Glutamatergic neuron (in vitro differentiated cells): ENCODE data around the gene CYP27A1. TPM values are rescaled to one million over a fixed set of nuclear protein-coding genes. Genes with fewer than 3 reads are reported as not detected.
"Not testable (repeated sequence)": the region's sequence is repeated elsewhere in the genome, so short reads cannot be mapped to it uniquely, and the experiment has no call there.

Source experiments
- DNase-seq: peaks from one replicate; pipeline ENCODE4 v3.0.0; 2022
- H3K27ac Mint-ChIP-seq: one replicate; pipeline ENCODE4 v1.8.0; 2020; ENCODE audit warnings: mild to moderate bottlenecking, mixed read lengths, inconsistent platforms; ENCODE audit not compliant: unreplicated experiment
- H3K27me3 Mint-ChIP-seq: one replicate; pipeline ENCODE4 v1.8.0; 2020; ENCODE audit warnings: mild to moderate bottlenecking, moderate library complexity, mixed read lengths, inconsistent platforms; ENCODE audit not compliant: unreplicated experiment
- H3K36me3 Mint-ChIP-seq: one replicate; pipeline ENCODE4 v1.8.0; 2020; ENCODE audit warnings: mild to moderate bottlenecking, mixed read lengths, inconsistent platforms; ENCODE audit not compliant: unreplicated experiment
- H3K4me1 Mint-ChIP-seq: one replicate; pipeline ENCODE4 v1.8.0; 2020; ENCODE audit warnings: mild to moderate bottlenecking, low read depth, mixed read lengths, inconsistent platforms; ENCODE audit not compliant: unreplicated experiment
- H3K4me3 Mint-ChIP-seq: one replicate; pipeline ENCODE4 v1.8.0; 2020; ENCODE audit warnings: mild to moderate bottlenecking, mixed read lengths, inconsistent platforms; ENCODE audit not compliant: unreplicated experiment
- H3K9me3 Mint-ChIP-seq: one replicate; pipeline ENCODE4 v1.8.0; 2020; ENCODE audit warnings: mild to moderate bottlenecking, moderate library complexity, mixed read lengths, inconsistent platforms; ENCODE audit not compliant: unreplicated experiment
- CTCF ChIP-seq: fragments of 200-600 bp; sonication (generic); IDR thresholded peaks from one replicate; pipeline ENCODE4 v1.5.0; 2021; ENCODE audit not compliant: partially characterized antibody, unreplicated experiment
- total RNA-seq: library from RNA; stranded (reverse); fragmentation: NEBNext Ultra II Directional; extraction: Animal tissue kit (Norgen Biotek cat#: 25700); gene quantifications from one replicate; pipeline ENCODE4 v1.2.1, GENCODE V29; 2021; ENCODE audit not compliant: unreplicated experiment

The CYP27A1 gene
- total RNA-seq, 1 donor from 2014 or later, result 0.98 TPM

- Mint-ChIP-seq H3K9me3 (no peaks in the 10 kb centered on the region), H3K4me3 (no peak overlapping the region), H3K36me3 (no peaks in the 10 kb centered on the region), H3K27ac (no peak overlapping the region), H3K4me1 (no peaks in the 10 kb centered on the region), H3K27me3 (peaks cover 2% of the 10 kb centered on the region)
- no peak for TF ChIP-seq CTCF
- DNase-seq, result no peak
Observed at GRCh38 chr2:218755198-218755566, 26.8 kb upstream of the CYP27A1 start.

GRCh38 chr2:218755567-218756404 is 26.2 kb upstream of the CYP27A1 start:
- TF ChIP-seq CTCF, result no peak
- DNase-seq, result no peak
- no peaks in the 10 kb centered on the region for H3K4me1 Mint-ChIP-seq
- H3K27ac Mint-ChIP-seq, result no peak overlapping the region
- no peaks in the 10 kb centered on the region for H3K9me3 Mint-ChIP-seq
- H3K27me3 Mint-ChIP-seq, result peaks cover 2% of the 10 kb centered on the region
- H3K36me3 Mint-ChIP-seq, result no peaks in the 10 kb centered on the region
- no peak overlapping the region for H3K4me3 Mint-ChIP-seq

GRCh38 chr2:218756599-218757377 is 25.2 kb upstream of the CYP27A1 start:
- no peaks in the 10 kb centered on the region for H3K4me1 Mint-ChIP-seq
- H3K27ac Mint-ChIP-seq, result no peak overlapping the region
- no peak for DNase-seq
- TF ChIP-seq CTCF, result no peak
- H3K9me3 Mint-ChIP-seq, result no peaks in the 10 kb centered on the region
- H3K4me3 Mint-ChIP-seq, result no peak overlapping the region
- H3K27me3 Mint-ChIP-seq, result peaks cover 2% of the 10 kb centered on the region
- H3K36me3 Mint-ChIP-seq, result no peaks in the 10 kb centered on the region

GRCh38 chr2:218761795-218762194 is 20.2 kb upstream of the CYP27A1 start:
- no peak for TF ChIP-seq CTCF
- no peaks in the 10 kb centered on the region for H3K9me3 Mint-ChIP-seq
- H3K36me3 Mint-ChIP-seq, result no peaks in the 10 kb centered on the region
- DNase-seq, result no peak
- no peak overlapping the region for H3K27ac Mint-ChIP-seq
- no peak overlapping the region for H3K4me3 Mint-ChIP-seq
- H3K27me3 Mint-ChIP-seq, result no peaks in the 10 kb centered on the region
- H3K4me1 Mint-ChIP-seq, result no peaks in the 10 kb centered on the region

- not testable (repeated sequence) for H3K27me3 Mint-ChIP-seq, H3K9me3 Mint-ChIP-seq, H3K27ac Mint-ChIP-seq, DNase-seq, H3K4me3 Mint-ChIP-seq, H3K4me1 Mint-ChIP-seq
- peaks cover 11% of the 10 kb centered on the region for H3K36me3 Mint-ChIP-seq
Observed at GRCh38 chr2:218772759-218773158, 9.2 kb upstream of the CYP27A1 start.
